Stimulated activated CD8-positive, alpha-beta memory T cell treated with anti-CD3 and anti-CD28 coated beads, Interleukin-12 subunit alpha, Interleukin-12 subunit beta, amount 100 ng/mL, for 24 hours (primary cell): ENCODE data around the gene SERTAD2.

Experiments
- DNase-seq: peaks from one replicate; pipeline ENCODE4 v3.0.0-alpha.2; 2020; ENCODE audit errors: extremely low read depth

Gene SERTAD2

GRCh38 chr2:64582774-64583340 is 70.9 kb downstream of the SERTAD2 start:
- no peak for DNase-seq

GRCh38 chr2:64581777-64582539 is 71.8 kb downstream of the SERTAD2 start:
- no peak for DNase-seq
